Liver (tissue), 3 donors: Measurements from ENCODE around the gene NCMAP.

Source experiments
- CTCF ChIP-seq: fragments of 150-350 bp; IDR thresholded peaks from 2 replicates; pipeline ENCODE4 v1.5.1; 2017; ENCODE audit warnings: improper control_type of control experiment, low read depth, low read length; ENCODE audit not compliant: missing input control
- MAX ChIP-seq: IDR thresholded peaks from 2 replicates; pipeline ENCODE4 v1.6.1; 2016; ENCODE audit warnings: antibody characterized with exemption
- REST ChIP-seq: IDR thresholded peaks from 2 replicates; pipeline ENCODE4 v1.6.1; 2016; ENCODE audit warnings: antibody characterized with exemption, mild to moderate bottlenecking
- TAF1 ChIP-seq: conservative IDR thresholded peaks from 2 replicates; pipeline ENCODE4 v1.6.1; 2016; ENCODE audit warnings: antibody characterized with exemption, mild to moderate bottlenecking
- YY1 ChIP-seq: IDR thresholded peaks from 2 replicates; pipeline ENCODE4 v1.6.1; 2016; ENCODE audit warnings: antibody characterized with exemption, mild to moderate bottlenecking
- donor health status: healthy.
- donor health status: healthy.

GRCh38 chr1:24544239-24544638 is 11.6 kb upstream of the NCMAP start:
- TF ChIP-seq CTCF (no peak), MAX (no peak), YY1 (no peak), REST (no peak), TAF1 (no peak)
